HG03558 (cell line): ENCODE data around the gene OLIG1.
A peak's percentile ranks its signal among the peaks of the same experiment; 100 is the strongest.

ENCODE experiments used
- ATAC-seq: cut with Tn5 transposase; IDR thresholded peaks from one replicate; pipeline ENCODE4 v1.9.1; 2021; ENCODE audit warnings: moderate number of reproducible peaks; ENCODE audit not compliant: unreplicated experiment; ENCODE audit errors: extremely low read depth

OLIG1 gene

DNA sequence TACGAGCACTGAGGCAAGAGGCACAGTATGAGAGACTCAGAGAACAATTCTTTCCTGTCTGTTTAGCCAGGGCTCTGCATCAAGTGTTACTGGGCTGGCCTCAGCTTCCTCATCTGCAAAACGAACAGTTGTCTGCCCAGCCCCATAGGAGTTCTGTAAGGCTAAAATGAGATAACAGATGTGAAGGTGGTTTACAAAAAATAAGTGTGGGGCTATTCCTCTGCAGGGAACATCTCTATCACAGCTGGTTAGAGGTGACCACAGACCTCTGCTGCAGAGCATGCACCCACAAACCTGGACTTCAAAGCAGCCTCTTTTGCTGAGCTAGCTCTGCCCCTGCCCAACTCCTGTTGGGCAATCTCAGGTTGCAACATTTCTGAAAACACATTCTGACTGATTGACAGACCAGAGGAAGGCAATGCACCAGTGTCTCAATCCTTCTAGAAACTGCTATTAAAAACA is 10.5 kb upstream of the OLIG1 start:
- ATAC-seq = no peak

DNA sequence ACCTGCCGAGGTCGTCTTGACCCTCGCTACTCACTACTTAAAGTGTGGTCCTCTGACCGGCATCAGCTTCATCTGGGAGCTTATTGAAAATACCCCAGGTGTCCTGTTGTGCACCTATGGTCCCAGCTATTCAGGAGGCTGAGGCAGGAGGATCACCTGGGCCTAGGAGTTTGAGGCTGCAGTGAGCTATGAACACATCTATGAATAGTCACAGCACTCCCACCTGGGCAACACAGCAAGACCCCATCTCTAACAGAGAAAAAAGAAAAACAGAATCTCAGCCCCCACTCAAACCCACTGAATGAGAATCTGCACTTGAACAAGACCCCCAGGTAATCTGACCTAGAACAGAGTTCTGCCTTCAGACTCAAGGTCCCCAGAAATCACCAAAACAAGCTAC is 8.7 kb upstream of the OLIG1 start:
- ATAC-seq = no peak

DNA sequence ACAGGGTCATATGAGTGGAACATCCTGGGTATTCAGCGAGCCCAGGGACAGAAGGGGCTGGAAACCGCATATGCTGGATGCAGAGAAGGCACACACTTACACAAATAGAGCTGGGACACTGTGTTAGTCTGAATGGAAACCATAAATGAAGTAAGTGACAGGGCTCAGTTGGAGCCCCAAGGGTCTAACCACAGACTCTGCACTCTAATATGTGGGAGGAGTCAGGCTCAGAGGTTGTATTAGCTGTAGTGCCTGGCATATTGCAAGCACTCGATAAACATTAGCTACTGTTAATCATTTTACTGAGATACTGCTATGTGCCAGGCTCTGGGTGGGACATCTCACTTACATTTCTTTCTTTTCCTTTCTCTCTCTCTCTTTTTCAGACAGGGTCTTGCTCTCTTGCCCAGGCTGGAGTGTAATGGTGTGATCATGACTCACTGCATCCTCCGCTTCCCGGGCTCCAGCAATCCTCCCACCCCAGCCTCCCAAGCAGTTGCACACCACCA is 6.5 kb upstream of the OLIG1 start:
- no peak for ATAC-seq

DNA sequence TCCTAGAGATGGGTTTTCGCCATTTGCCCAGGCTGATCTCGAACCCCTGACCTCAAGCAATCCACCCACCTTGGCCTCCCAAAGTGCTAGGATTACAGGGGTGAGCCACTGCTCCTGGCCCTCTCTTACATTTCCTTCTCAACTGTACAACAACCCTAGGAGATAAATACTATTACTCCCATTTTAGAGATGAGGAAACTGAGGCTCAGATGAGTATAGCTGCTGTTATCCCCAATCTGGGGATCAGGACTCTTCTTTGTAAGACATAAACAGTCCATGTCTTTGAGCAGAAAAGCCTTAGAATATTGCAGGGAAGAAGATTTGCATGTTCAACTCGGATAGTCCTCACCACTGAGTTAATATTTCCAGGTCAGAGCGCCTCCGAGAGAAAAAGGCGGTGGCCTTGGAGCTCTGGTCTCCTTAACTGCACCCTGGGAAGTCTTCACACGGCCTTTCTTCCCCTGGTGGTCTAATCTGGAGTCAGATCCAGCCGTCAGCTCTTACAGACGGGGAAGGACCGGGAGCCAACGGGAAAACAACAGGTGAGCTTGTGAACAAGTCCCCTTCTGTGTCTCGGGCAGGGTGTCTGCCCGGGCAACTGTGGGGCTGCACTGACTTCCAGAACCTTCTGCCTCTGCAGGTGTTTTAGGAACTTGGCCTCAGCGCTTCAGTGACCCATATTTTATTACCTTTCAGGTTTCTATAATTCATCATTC is 5.9 kb upstream of the OLIG1 start:
- no peak for ATAC-seq

DNA sequence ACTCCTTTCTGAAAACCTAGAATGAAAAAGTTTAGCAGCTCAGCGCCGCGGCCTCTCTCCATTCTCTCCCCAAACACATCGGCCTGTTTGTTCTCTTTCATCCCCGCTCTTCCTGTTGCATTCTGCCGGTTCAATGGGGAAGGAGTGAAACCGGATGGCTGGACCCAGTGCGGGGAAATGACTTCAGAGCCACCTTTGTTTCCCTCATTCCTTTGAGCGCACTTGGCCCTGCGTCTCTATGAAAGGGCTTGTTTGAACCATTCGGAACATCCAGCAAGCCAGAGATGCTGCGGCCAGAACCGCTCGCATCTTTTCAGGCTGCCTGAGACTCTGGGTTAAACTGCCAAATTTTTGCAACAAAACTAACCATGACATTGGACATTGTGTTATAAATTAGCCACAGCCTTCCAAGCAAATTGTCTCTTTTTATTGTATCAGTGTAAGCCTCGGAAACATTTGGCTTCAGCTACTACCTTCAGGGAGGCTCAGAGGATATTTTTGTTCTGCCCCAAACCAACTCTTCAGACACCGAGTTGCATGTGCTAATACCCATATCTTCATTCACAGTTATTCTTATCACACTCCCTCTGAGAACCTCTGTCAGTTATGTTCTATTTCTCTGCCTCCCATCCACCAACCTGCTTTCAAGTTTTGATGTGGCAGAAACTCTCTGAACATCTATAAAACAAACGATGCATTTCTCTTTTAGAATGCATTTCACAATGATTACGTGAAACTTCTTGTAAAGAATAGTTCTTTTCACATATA is 5.1 kb upstream of the OLIG1 start:
- ATAC-seq = no peak

DNA sequence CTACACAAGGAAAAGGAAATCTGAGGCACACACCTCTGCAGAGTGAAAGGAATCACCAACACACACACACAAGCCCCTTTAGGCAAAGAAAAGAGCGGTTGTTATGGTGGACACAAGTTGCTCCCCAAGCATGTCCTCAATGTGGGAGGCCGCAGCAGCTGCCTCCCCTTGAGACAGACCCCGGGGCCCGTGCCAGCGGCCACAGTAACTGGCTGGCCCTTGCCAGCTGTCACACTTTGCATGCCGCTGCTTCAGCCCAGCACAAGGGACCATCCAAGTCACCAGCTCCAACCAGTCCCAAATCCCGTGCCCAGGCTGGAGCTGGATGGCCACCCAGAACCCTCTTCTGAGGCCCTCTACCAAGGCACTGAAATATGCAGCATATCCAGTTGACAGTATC is 2.9 kb upstream of the OLIG1 start:
- ATAC-seq = no peak

DNA sequence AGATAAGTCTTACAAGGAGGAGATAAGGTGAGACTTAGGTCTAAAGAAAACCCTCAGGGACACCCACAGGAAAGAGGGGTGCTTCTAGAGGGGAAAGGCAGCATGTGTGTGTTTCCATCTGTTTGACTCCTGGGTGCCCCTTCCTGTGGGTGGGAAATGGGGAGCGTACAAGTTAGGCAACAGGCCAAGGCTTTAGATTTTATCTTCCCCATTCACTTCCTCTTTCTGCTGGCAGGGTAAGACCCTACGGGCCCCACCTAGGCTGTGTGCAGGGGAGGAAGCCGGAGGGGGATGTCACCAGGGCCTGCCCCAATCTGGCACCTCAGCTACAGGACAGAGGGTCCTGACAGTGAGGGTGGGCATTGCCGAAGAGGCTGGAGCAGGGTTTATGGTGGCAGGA is 2.5 kb upstream of the OLIG1 start:
- ATAC-seq = no peak

DNA sequence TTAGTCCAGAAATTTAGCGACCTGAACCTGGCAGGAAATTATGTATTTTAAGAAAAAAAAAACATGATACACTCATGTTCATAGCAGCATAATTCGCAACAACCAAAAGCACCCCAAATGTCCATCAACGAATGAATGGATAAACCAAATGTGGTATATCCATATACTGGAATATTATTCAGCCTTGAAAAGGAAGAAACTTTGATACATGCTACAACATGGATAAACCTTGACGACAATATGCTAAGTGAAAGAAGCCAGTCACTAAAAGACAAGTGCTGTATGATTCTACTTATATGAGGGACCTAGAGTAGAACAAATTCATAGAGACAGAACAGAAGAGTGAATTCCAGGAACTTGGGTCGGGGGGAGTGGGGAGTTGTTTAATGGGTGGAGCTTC is 698 bp upstream of the OLIG1 start:
- no peak for ATAC-seq

DNA sequence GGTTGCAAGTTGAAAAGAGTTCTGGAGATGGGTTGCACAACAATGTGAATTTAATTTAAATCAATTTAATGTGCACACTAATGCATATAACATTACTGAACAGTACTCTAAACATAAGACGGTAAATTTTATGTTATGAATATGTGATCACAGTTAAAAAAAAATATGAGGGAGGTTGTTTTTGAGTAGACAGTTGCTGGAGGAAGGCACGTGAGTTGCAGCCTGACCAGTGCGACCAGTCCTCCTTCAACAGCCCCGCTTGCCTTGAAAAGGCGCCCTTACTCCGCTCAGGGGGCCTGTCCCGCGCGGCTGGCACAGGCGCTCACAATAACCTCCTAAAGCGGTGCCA is 322 bp upstream of the OLIG1 start:
- no peak for ATAC-seq

DNA sequence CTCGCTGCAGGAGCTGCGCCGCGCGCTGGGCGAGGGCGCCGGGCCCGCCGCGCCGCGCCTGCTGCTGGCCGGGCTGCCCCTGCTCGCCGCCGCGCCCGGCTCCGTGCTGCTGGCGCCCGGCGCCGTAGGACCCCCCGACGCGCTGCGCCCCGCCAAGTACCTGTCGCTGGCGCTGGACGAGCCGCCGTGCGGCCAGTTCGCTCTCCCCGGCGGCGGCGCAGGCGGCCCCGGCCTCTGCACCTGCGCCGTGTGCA is 730 bp downstream of the OLIG1 start:
- ATAC-seq = no peak

DNA sequence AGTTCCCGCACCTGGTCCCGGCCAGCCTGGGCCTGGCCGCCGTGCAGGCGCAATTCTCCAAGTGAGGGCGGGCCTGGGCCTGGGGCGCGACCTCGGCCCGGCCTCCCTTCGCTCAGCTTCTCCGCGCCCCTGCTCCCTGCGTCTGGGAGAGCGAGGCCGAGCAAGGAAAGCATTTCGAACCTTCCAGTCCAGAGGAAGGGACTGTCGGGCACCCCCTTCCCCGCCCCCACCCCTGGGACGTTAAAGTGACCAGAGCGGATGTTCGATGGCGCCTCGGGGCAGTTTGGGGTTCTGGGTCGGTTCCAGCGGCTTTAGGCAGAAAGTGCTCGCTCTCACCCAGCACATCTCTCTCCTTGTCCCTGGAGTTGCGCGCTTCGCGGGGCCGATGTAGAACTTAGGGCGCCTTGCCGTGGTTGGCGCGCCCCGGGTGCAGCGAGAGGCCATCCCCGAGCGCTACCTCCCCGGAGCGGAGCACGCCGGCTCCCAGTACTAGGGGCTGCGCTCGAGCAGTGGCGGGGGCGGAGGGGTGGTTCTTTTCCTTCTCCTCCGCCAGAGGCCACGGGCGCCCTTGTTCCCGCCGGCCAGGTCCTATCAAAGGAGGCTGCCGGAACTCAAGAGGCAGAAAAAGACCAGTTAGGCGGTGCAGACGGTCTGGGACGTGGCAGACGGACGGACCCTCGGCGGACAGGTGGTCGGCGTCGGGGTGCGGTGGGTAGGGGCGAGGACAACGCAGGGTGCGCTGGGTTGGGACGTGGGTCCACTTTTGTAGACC is 1.2 kb downstream of the OLIG1 start:
- ATAC-seq = no peak

DNA sequence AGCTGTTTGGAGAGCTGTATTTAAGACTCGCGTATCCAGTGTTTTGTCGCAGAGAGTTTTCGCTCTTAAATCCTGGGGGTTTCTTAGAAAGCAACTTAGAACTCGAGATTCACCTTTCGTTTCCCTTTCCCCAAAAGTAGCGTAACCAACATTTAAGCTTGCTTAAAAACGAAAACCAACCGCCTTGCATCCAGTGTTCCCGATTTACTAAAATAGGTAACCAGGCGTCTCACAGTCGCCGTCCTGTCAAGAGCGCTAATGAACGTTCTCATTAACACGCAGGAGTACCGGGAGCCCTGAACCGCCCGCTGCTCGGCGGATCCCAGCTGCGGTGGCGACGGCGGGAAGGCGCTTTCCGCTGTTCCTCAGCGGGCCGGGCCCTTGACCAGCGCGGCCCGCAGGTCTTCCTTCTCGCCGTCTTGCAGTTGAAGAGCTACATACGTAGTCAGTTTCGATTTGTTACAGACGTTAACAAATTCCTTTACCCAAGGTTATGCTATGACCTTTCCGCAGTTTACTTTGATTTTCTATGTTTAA is 1.9 kb downstream of the OLIG1 start:
- ATAC-seq = no peak

DNA sequence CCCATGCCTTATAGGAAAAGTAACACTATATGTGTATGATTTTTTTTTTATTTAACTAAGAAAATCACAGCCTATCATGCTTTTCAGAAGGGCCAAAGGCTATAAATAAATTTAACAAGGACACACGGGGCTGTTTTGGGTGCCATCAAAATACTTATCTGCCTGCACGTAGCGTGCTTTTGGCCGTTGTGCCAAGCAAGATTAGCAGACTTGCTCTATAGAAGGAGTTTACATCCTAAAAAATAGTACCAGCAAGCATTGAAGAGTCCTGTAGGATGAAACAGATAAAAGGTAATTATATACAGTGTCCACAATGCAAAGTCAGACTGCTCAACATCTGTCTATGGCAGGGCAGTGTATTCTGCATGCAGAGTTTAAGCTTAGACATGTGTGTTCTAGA is 3.7 kb downstream of the OLIG1 start:
- no peak for ATAC-seq

DNA sequence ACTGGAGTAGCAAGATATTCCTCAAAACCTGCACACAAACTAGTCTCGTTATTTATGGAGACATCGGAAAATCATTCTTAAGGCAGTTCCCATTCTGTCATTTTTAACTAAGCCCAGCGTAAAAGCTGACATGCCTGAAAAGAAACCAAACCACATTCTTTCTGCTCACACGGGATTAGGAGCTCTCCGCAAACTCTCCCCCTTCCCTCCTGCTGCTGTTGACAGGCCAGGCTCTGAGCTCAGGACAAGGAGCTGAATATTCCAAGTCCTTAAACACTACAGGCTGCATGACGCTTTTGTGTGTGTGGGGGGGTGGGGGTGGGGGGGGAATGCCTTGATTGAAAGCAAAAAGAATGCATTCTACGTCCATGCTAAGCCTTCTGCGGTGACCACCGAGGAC is 5.2 kb downstream of the OLIG1 start:
- no peak for ATAC-seq

DNA sequence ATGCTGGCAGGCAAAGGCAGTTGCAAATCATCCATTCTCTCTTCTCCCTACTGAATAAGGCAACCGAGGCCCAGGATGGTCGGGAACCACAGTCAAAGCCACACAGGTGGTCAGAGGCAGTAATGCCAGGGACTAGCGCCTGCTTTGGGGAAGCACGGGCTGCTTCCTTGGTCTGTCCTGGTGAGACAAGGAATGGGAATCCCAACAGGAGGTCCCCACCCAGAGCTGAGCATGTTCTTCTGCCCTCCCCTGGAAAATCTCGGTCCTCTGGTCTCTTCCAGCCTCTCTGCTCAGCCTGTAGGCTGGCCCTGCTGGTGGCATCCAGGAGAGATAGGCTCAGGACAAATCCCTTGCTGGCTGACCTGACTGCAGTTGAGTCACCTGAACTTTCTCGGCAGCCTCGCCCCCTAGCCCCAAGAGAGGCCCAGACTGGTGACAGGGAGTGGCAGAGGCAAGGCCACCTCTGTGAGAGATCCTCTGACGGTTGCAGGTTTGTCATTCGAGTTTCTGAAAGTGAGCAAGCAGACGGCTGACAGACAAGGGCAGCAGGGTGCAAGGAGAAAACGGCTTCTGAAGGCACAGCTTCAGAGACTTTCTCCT is 5.8 kb downstream of the OLIG1 start:
- no peak for ATAC-seq

DNA sequence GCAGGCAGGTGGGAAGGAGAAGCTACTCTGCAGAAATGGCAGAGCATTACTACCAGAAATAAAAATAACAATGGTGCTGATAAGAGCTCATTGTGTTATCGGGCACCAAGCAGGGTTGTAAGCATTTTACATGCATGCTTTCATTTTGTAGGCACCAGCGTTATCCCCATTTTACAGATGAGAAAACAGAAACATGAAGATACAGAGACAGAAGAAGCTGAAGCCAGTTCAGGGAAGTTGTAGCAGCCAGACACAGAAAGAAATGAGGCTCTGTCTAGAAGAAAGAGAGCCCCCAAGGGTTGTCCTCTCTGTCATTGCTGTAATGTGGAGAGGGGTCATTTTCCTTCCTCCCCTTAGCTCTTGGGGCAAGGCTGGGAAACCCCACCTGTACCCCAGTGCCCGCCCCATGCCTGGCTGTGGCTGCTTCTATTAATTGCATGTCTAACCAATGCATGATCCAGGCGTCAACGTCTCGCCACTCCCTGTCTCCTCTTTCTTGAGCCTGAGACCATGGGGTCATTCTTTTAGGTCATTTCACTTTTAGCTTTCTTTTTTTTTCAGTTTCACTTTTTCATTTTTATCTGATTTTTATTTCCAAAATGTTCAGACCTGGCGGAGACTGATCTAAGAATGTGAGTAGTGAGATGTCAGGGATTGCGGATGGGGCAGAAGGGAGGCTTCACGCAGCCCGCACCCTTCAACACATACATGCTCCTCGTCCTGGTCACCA is 6.8 kb downstream of the OLIG1 start:
- ATAC-seq = no peak

DNA sequence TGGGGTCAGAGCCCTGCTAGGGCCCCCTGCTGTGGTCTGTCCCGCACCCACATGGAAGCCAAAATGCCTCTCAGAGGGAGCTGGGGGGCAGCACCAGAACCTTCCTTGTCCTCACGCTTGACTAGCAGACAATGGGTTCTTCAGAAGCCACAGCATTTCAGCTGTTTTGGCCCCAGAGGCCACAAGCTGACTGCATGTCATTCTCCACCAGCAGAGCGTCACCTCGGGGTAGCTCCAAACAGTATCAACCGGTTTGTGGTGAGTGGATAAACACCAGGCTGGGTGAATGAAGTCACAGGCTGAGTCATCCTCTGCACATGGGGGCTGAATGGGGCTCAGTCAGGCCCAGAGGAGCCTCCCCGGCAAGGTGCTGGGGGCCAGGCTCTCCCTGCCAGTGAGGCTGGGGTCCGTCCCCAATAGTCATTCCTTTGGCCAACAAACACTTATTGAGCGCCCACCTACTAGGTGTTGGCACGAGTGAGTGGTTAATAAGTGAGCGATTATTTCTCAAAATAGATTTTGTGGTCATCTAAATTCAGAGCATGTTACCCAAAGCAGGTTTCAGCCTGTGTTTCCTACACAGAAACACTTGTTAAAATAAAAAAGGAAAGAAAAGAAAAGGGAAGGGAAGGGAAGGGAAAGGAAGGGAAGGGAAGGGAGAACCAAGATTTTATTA is 9.1 kb downstream of the OLIG1 start:
- peak; percentile 98 for ATAC-seq

DNA sequence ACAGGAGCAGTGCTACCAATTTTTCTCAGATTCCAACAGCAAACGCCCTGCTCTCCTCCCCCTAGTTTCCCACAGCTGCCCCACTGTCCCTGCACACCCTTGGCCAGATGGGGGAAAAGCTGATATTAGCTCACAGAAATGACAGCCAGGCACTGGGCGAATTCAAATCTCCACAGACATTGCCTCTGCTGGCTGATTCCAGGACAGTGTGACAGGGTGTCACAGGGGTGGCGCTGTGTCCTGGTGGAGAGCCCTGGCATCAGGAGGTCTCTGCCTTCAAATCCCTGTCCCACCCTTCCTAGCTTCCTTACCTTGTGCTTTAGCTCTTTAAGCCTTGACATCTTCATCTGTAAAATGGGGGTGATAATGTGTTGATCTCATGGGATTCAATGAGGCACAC is 10.4 kb downstream of the OLIG1 start:
- no peak for ATAC-seq

DNA sequence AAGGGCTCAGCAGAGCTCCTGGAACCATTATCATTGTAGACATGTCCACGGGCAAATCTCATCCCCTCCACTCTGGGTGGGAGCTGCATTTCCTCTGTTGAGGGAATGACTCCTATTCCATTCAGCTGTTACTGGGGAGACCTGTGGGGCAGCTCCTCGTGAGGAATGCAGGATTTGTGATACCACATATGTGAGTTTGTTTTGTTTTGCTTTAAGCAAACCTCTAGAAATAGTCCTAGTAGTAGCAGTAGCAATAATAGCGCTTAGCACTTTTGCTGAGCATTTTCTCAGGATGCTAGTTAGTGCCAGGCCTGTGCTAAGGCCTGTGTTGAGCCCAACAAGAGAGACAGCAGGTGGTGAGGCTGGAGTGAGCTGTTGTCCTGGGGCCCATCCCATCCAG is 10.8 kb downstream of the OLIG1 start:
- ATAC-seq = no peak

DNA sequence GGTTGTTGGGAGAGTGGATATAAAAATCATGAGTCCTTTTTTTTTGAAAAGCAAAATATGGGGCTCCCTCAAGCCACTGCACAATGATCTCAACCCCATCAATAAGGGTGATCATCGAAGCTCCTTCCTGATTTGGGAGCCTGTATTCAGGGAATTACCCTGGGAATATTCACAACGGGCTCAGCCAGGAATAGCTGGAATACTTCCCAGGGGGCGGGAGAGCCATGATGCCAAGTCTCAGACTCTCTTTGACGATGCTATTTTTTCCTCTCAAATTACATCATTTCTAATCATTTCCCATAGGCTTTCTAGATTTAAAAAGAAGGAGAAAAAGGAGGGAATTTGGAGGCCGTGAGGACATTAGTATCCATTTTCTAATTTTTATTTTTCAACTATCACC is 18.4 kb downstream of the OLIG1 start:
- ATAC-seq = no peak
